ENCODE measurements around the gene RCVRN. TPM values are rescaled to one million over a fixed set of nuclear protein-coding genes. Genes with fewer than 3 reads are reported as not detected.

RCVRN gene
- total RNA-seq, result 1 to 10 TPM in 1 of 6 donors, under 1 TPM in 3, not detected in 2; 0.10 to 6.9 (median 0.27) TPM

DNA sequence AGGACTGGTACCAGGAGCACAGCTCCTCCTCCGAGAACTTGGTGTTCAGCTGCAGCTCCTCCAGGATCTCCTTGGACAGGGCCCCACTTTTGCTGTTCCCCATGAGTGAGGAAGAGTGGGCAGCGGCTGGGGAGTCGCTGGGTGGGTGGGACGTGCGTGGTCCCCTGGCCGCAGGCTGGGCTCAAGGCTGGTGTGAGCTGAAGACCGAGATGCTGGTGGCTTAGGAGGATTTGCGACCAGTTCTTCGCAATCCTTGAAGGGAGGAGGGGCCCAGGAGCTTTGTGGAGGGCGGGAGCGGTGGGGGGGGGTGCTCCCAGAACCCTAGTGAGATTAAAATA is at the start of gene RCVRN:
Gene RCVRN, minus strand, starts transcription at position 194 of the 338 bp plus-strand sequence. Its CDS starts 91 bp downstream, at position 103.
- TF ChIP-seq POLR2AphosphoS5 (IDR thresholded peaks at IDR 0.05), result no peak
- TF ChIP-seq, protein P1, sequence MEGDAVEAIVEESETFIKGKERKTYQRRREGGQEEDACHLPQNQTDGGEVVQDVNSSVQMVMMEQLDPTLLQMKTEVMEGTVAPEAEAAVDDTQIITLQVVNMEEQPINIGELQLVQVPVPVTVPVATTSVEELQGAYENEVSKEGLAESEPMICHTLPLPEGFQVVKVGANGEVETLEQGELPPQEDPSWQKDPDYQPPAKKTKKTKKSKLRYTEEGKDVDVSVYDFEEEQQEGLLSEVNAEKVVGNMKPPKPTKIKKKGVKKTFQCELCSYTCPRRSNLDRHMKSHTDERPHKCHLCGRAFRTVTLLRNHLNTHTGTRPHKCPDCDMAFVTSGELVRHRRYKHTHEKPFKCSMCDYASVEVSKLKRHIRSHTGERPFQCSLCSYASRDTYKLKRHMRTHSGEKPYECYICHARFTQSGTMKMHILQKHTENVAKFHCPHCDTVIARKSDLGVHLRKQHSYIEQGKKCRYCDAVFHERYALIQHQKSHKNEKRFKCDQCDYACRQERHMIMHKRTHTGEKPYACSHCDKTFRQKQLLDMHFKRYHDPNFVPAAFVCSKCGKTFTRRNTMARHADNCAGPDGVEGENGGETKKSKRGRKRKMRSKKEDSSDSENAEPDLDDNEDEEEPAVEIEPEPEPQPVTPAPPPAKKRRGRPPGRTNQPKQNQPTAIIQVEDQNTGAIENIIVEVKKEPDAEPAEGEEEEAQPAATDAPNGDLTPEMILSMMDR (IDR thresholded peaks at IDR 0.05), result no peak
- TF ChIP-seq EP300 (IDR thresholded peaks at IDR 0.05), result no peak
- TF ChIP-seq POLR2A (IDR thresholded peaks at IDR 0.05), result no peak

DNA sequence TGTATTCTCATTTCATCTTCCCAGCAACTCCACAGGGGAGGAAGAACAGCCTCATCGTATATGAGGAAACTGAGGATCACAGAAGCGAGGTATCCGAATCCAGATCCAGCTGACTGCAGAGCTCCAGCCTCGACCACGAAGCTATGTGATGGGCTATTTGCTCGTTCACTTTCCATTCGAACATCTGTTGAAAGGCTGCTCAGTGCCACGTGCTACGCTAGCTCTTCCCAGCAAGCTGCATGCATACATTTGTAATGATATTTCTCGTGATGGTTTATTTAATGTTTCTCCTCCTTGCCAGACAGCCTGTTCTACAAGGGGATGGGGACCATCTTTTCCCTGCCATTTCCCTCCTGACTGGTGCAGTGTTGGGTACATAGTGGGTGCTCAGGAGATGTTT is 48.4 kb upstream of the RCVRN start:
- Histone ChIP-seq H3K9me3 (no peaks in the 10 kb centered on the region), H3K36me3 (peaks cover 0 to 3% (median 0%) of the 10 kb centered on the region in 4 donors), H3K27ac (no peak overlapping the region), H3K4me1 (no peaks in the 10 kb centered on the region), H3K4me3 (no peak overlapping the region), H3K27me3 (no peaks in the 10 kb centered on the region)
- WGBS, 2 donors, result 69 to 87% methylated on average over 10 of the region's 10 CpGs
- TF ChIP-seq POLR2AphosphoS5 (IDR thresholded peaks at IDR 0.05), result no peak
- TF ChIP-seq, protein P1 (IDR thresholded peaks at IDR 0.05), result no peak
- TF ChIP-seq POLR2A (IDR thresholded peaks at IDR 0.05), result no peak
- no peak for TF ChIP-seq EP300 (IDR thresholded peaks at IDR 0.05)
- ATAC-seq (ENCODE audit: low FRiP score in 2 of 2) (no peak), DNase-seq (no peak)

More for the DNA sequence above, at the start of gene RCVRN:
- H3K4me3 ChIP-seq, result no peak within 1 kb of the TSS
- H3K9me3 ChIP-seq, result no peaks in the 10 kb centered on the region
- no peaks in the 10 kb centered on the region for H3K36me3 ChIP-seq
- ATAC-seq (ENCODE audit: low FRiP score in 2 of 2) (no peak), DNase-seq (peak in 1 of 2 donors; percentile 43)
- H3K27ac ChIP-seq, result no peak within 1 kb of the TSS
- 92 to 96% methylated on average over 11 of the region's 11 CpGs for WGBS, 2 donors
- no peaks in the 10 kb centered on the region for H3K4me1 ChIP-seq
- H3K27me3 ChIP-seq, result no peaks in the 10 kb centered on the region

DNA sequence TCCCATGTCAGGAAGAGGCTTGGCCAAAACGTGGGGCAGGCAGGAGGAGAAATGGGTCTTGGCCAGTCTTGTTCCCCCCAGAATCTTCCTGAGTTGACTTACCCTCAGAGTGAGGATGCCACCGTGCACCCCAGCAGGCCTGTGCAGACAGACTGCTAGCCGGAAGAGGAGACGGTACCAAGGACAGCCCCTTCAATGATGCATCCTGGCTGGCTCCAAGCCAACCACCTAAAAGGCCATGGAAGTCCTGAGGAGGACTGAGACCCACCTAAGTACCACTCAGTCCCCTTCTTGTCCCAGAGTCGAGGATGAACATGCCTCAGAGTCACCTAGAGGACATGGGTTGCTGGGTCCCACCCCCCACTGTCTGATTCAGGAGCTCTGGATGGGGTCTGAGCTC is 46.7 kb upstream of the RCVRN start:
- Histone ChIP-seq H3K4me3 (no peak overlapping the region), H3K27me3 (no peaks in the 10 kb centered on the region), H3K27ac (no peak overlapping the region), H3K4me1 (no peaks in the 10 kb centered on the region), H3K36me3 (no peaks in the 10 kb centered on the region), H3K9me3 (no peaks in the 10 kb centered on the region)
- no peak for TF ChIP-seq EP300 (IDR thresholded peaks at IDR 0.05)
- TF ChIP-seq POLR2A (IDR thresholded peaks at IDR 0.05), result no peak
- TF ChIP-seq, protein P1 (IDR thresholded peaks at IDR 0.05), result no peak
- TF ChIP-seq POLR2AphosphoS5 (IDR thresholded peaks at IDR 0.05), result no peak
- no peak for DNase-seq
- WGBS, 2 donors, result 64 to 67% methylated on average over 3 to 5 of the region's 5 CpGs
- ATAC-seq (ENCODE audit: low FRiP score in 2 of 2), result no peak

DNA sequence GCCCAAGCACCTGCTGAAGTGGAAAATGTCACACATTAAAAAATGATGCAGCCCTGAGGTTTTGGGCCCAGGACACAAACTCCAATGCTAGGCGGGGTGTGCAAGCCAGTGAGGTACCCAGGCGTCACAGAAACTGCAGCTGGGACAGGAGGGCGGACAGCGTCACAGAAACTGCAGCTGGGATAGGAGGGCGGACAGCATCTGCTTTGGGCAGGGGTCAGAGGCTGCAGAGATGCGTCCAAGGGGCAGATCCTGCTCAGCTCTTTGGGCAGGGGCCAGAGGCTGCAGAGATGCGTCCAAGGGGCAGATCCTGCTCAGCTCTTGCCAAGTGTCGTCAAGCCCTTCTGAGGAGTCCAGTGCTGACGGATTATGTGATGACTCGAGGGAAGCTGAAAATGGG is 43.9 kb upstream of the RCVRN start:
- peak in 1 of 2 donors; percentile 56 for ATAC-seq (ENCODE audit: low FRiP score in 2 of 2)
- H3K27ac ChIP-seq, result no peak overlapping the region
- peaks cover 0 to 5% (median 0%) of the 10 kb centered on the region in 4 donors for H3K36me3 ChIP-seq

DNA sequence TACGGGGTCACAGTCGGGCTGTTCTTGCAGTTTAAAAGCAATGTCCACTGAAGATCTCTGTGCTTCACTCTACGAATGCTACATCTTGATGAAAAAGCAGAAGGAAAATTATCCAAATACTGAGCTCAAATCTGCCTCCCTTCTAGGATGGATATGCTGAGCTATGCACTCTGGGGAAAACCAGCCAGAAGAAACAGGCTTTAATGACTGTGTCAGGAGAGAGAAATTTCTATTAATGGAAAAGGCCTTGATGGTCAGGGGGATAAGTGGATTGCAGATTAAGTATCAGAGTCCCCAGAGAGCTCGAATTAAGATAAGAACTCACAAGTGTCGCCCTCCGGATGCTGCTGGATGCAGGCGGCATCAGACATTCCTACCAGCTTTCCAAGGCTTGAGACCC is 39.6 kb upstream of the RCVRN start:
- H3K27me3 ChIP-seq, result no peaks in the 10 kb centered on the region
- no peak overlapping the region for H3K27ac ChIP-seq
- no peak for ATAC-seq (ENCODE audit: low FRiP score in 2 of 2)
- TF ChIP-seq POLR2AphosphoS5 (IDR thresholded peaks at IDR 0.05), result no peak
- TF ChIP-seq POLR2A (IDR thresholded peaks at IDR 0.05), result no peak
- TF ChIP-seq, protein P1 (IDR thresholded peaks at IDR 0.05), result no peak
- TF ChIP-seq EP300 (IDR thresholded peaks at IDR 0.05), result no peak
- no peak for DNase-seq
- H3K36me3 ChIP-seq, result peaks cover 0 to 26% (median 5%) of the 10 kb centered on the region in 4 donors
- WGBS, 2 donors, result 74 to 76% methylated on average over 7 of the region's 7 CpGs
- H3K4me3 ChIP-seq, result no peak overlapping the region
- no peaks in the 10 kb centered on the region for H3K4me1 ChIP-seq
- no peaks in the 10 kb centered on the region for H3K9me3 ChIP-seq

More for the DNA sequence above, 43.9 kb upstream of the RCVRN start:
- H3K27me3 ChIP-seq, result no peaks in the 10 kb centered on the region
- TF ChIP-seq POLR2A (IDR thresholded peaks at IDR 0.05), result no peak
- TF ChIP-seq, protein P1 (IDR thresholded peaks at IDR 0.05), result no peak
- no peak for TF ChIP-seq POLR2AphosphoS5 (IDR thresholded peaks at IDR 0.05)
- H3K4me1 ChIP-seq, result no peaks in the 10 kb centered on the region
- no peak for DNase-seq
- H3K9me3 ChIP-seq, result no peaks in the 10 kb centered on the region
- WGBS, 2 donors, result 71 to 73% methylated on average over 8 to 10 of the region's 10 CpGs
- no peak overlapping the region for H3K4me3 ChIP-seq

All from upper lobe of left lung (tissue), 6 donors.